ENCODE data around the gene CRYBB1. TPM values are rescaled to one million over a fixed set of nuclear protein-coding genes. Genes with fewer than 3 reads are reported as not detected.

Gene CRYBB1
- total and polyA plus RNA-seq, 2 donors (not counting 1 experiment from before 2014, with no cell fraction given), result 0.18 TPM; not detected in 1

DNA sequence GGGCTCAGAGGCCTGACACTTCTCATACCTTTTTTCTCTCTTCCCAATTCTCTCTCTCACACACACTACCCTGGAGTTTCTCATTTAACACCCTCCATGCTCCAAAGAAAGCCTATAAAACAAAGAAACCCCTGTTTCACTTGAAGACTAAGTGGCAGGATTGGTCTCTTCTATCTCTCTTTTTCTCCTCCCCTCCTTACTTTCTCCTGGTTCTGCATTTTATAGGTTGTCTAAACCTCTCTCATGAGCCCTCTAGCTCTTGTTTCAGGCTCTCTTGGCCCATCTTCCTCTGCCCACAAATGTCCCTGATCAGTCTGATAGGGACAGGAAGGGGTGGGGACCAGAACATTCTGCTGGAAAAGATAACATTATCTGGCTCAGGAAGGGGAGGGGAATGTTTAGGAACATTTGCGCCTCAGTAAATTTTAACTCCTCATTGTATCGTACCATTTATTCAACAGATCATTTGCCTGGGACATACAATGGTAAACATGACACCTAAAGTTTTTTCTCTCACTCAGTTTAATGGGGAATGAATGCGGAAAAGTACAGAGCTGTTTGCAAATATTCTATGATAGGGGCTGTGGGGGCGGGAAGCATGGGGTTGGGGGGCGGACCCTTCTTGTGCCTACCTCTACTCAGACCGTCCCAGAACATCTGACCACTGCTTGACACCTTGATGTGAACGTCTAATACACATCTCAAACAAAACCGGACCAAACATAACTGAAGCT, 14.8 kb upstream of the CRYBB1 start:
- H3K9me3 Mint-ChIP-seq (ENCODE audit: insufficient read depth), result no peaks in the 10 kb centered on the region
- no peak for TF ChIP-seq EZH2 (IDR thresholded peaks at IDR 0.05; ENCODE audit: borderline replicate concordance, insufficient read depth, low read depth, low read length, poor library complexity, severe bottlenecking)
- TF ChIP-seq, protein P1, sequence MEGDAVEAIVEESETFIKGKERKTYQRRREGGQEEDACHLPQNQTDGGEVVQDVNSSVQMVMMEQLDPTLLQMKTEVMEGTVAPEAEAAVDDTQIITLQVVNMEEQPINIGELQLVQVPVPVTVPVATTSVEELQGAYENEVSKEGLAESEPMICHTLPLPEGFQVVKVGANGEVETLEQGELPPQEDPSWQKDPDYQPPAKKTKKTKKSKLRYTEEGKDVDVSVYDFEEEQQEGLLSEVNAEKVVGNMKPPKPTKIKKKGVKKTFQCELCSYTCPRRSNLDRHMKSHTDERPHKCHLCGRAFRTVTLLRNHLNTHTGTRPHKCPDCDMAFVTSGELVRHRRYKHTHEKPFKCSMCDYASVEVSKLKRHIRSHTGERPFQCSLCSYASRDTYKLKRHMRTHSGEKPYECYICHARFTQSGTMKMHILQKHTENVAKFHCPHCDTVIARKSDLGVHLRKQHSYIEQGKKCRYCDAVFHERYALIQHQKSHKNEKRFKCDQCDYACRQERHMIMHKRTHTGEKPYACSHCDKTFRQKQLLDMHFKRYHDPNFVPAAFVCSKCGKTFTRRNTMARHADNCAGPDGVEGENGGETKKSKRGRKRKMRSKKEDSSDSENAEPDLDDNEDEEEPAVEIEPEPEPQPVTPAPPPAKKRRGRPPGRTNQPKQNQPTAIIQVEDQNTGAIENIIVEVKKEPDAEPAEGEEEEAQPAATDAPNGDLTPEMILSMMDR (IDR thresholded peaks at IDR 0.05), result no peak
- H3K9ac ChIP-seq (ENCODE audit: low read length), result no peak overlapping the region
- peaks cover 0 to 9% (median 0%) of the 10 kb centered on the region in 3 donors for H3K9me3 ChIP-seq (ENCODE audit: control extremely low read depth in 1 of 3, control insufficient read depth in 2 of 3, insufficient read depth in 1 of 3, low read length in 2 of 3)
- 82% methylated on average over 5 of the region's 8 CpGs for WGBS (ENCODE audit: insufficient coverage)
- DNase-seq, result no peak
- H3K4me2 ChIP-seq (replicated peaks; ENCODE audit: low read depth, low read length, poor library complexity, severe bottlenecking), result no peak overlapping the region
- no peaks in the 10 kb centered on the region for H3K36me3 ChIP-seq (replicated peaks in 1 of 2; ENCODE audit: control extremely low read depth in 1 of 2, control insufficient read depth in 1 of 2, extremely low read depth in 1 of 2, insufficient read depth in 2 of 2, low read length in 1 of 2)
- POLR2A ChIA-PET, result no interaction called here
- peaks cover 10% of the 10 kb centered on the region for H3K27me3 Mint-ChIP-seq
- no peaks in the 10 kb centered on the region for H3K79me2 ChIP-seq (ENCODE audit: control insufficient read depth, insufficient read depth, low read length)
- CTCF ChIA-PET, result no interaction called here
- intact Hi-C loops (cut with micrococcal nuclease), result no loop called here
- no peaks in the 10 kb centered on the region for H3K4me1 Mint-ChIP-seq
- no peak overlapping the region for H3K27ac Mint-ChIP-seq
- no peak for ATAC-seq (ENCODE audit: low read depth)
- H4K20me1 ChIP-seq (ENCODE audit: control insufficient read depth, insufficient read depth, low read length, poor library complexity, severe bottlenecking), result no peaks in the 10 kb centered on the region
- no peaks in the 10 kb centered on the region for H3K27me3 ChIP-seq (replicated peaks in 1 of 4; ENCODE audit: control extremely low read depth in 1 of 4, control insufficient read depth in 3 of 4, insufficient read depth in 4 of 4, low read length in 3 of 4)
- H3K4me3 Mint-ChIP-seq, result no peak overlapping the region
- no peak overlapping the region for H3K4me3 ChIP-seq (ENCODE audit: control extremely low read depth in 1 of 5, extremely low read depth in 1 of 5, insufficient read depth in 1 of 5, low read depth in 2 of 5, low read length in 4 of 5)
- no peak overlapping the region for H3K27ac ChIP-seq (ENCODE audit: low read length in 2 of 2)
- H3K4me1 ChIP-seq (ENCODE audit: control insufficient read depth in 2 of 2, insufficient read depth in 2 of 2, low read length in 2 of 2), result no peaks in the 10 kb centered on the region
- no peak overlapping the region for H2AFZ ChIP-seq (ENCODE audit: insufficient read depth, low read depth, low read length, poor library complexity, severe bottlenecking)

DNA sequence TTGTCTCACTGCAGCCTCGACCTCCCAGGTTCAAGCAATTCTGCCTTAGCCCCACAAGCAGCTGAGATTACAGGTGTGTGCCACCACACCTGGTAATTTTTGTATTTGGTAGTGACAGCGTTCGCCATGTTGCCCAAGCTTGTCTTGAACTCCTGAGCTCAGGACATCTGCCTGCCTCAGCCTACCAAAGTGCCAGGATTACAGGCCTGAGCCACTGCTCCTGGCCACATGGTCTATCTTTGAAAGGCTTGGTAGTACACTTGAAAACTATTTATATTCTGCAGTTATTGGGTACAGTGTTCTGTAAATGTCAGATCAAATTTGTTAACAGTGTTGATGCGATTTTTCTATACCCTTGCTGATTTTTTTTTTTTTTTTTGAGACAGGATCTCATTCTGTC, 13.5 kb upstream of the CRYBB1 start:
- DNase-seq (no peak), ATAC-seq (ENCODE audit: low read depth) (no peak)
- WGBS (ENCODE audit: insufficient coverage), result 92% methylated on average over 3 of the region's 4 CpGs
- H3K9me3 Mint-ChIP-seq (ENCODE audit: insufficient read depth), result no peaks in the 10 kb centered on the region
- ChIA-PET CTCF (interaction anchor here (1.1 kb wide), 1 partner anchor 128 kb away, joined by 4 read pairs; no protein-coding TSS in a partner anchor), POLR2A (no interaction called here)
- no peaks in the 10 kb centered on the region for H3K27me3 ChIP-seq (replicated peaks in 1 of 4; ENCODE audit: control extremely low read depth in 1 of 4, control insufficient read depth in 3 of 4, insufficient read depth in 4 of 4, low read length in 3 of 4)
- no peak overlapping the region for H3K4me3 Mint-ChIP-seq
- H3K27me3 Mint-ChIP-seq, result peaks cover 10% of the 10 kb centered on the region
- peaks cover 0 to 9% (median 0%) of the 10 kb centered on the region in 3 donors for H3K9me3 ChIP-seq (ENCODE audit: control extremely low read depth in 1 of 3, control insufficient read depth in 2 of 3, insufficient read depth in 1 of 3, low read length in 2 of 3)
- no peak overlapping the region for H3K4me2 ChIP-seq (replicated peaks; ENCODE audit: low read depth, low read length, poor library complexity, severe bottlenecking)
- TF ChIP-seq EZH2 (IDR thresholded peaks at IDR 0.05; ENCODE audit: borderline replicate concordance, insufficient read depth, low read depth, low read length, poor library complexity, severe bottlenecking), result no peak
- TF ChIP-seq, protein P1 (IDR thresholded peaks at IDR 0.05), result no peak
- no peaks in the 10 kb centered on the region for H3K4me1 Mint-ChIP-seq
- H3K36me3 ChIP-seq (replicated peaks in 1 of 2; ENCODE audit: control extremely low read depth in 1 of 2, control insufficient read depth in 1 of 2, extremely low read depth in 1 of 2, insufficient read depth in 2 of 2, low read length in 1 of 2), result no peaks in the 10 kb centered on the region
- H3K27ac ChIP-seq (ENCODE audit: low read length in 2 of 2), result no peak overlapping the region
- H2AFZ ChIP-seq (ENCODE audit: insufficient read depth, low read depth, low read length, poor library complexity, severe bottlenecking), result no peak overlapping the region
- no peaks in the 10 kb centered on the region for H3K4me1 ChIP-seq (ENCODE audit: control insufficient read depth in 2 of 2, insufficient read depth in 2 of 2, low read length in 2 of 2)
- no peaks in the 10 kb centered on the region for H3K79me2 ChIP-seq (ENCODE audit: control insufficient read depth, insufficient read depth, low read length)
- intact Hi-C loops (cut with micrococcal nuclease), result no loop called here
- H4K20me1 ChIP-seq (ENCODE audit: control insufficient read depth, insufficient read depth, low read length, poor library complexity, severe bottlenecking), result no peaks in the 10 kb centered on the region
- no peak overlapping the region for H3K9ac ChIP-seq (ENCODE audit: low read length)
- no peak overlapping the region for H3K27ac Mint-ChIP-seq
- H3K4me3 ChIP-seq (ENCODE audit: control extremely low read depth in 1 of 5, extremely low read depth in 1 of 5, insufficient read depth in 1 of 5, low read depth in 2 of 5, low read length in 4 of 5), result no peak overlapping the region
